GM12875 (cell line): Measurements from ENCODE around the gene ADGRL4.
"Not testable (repeated sequence)": the region's sequence is repeated elsewhere in the genome, so short reads cannot be mapped to it uniquely, and the experiment has no call there.

Source experiments
- H3K4me3 ChIP-seq: one replicate; pipeline ENCODE4 v1.5.1; 2011; ENCODE audit warnings: low read depth, low read length, control low read depth
- CTCF ChIP-seq: IDR thresholded peaks from 2 replicates; pipeline ENCODE4 v1.5.1; 2011; ENCODE audit warnings: low read depth, mild to moderate bottlenecking, control low read depth, inconsistent platforms, low read length, moderate library complexity, borderline replicate concordance; ENCODE audit not compliant: insufficient read depth

Gene ADGRL4

GRCh38 chr1:78996791-78997190 is 9.7 kb downstream of the ADGRL4 start:
- H3K4me3 ChIP-seq = no peak overlapping the region
- no peak for TF ChIP-seq CTCF

GRCh38 chr1:78987042-78987441 is 19.5 kb downstream of the ADGRL4 start:
- H3K4me3 ChIP-seq = no peak overlapping the region
- TF ChIP-seq CTCF = no peak

DNA sequence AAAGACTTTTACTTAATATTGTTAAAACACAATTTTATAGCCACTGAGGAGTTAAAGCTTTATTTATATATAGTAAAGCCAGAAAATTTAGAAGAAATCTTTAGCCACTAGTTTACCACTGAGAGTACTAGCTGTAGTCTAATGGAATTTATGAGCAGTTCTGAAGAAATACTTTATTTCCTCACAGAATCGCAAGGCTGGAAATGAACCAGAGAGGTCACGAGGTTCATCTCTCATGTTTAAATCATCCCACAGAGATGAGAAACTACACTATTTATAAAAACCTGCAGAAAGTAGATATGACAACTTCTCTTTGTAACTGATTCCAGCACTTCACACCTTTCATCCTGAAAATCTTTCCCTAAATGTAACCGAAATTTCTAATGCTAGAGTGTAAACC is 26.0 kb downstream of the ADGRL4 start:
- no peak for TF ChIP-seq CTCF
- H3K4me3 ChIP-seq = no peak overlapping the region

DNA sequence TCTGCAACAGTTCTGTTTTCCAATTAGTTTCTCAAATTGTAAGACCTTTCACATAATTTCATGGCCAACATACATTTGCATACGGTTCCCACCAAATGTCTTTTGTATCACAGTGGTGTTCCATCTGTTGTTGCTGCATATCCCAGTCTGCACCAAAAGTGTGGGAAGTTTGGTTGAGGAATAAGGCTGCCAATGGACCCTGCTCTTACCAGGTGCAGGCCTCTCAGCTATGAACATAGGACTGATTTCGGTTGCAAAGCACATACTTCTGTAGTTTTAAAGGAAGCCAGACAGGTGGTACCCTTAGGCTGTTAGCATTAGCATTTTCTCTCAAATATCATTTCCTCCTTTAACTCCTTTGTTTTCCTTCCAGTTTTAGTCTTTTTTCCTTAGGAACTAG is 33.8 kb downstream of the ADGRL4 start:
- no peak overlapping the region for H3K4me3 ChIP-seq
- TF ChIP-seq CTCF = no peak

DNA sequence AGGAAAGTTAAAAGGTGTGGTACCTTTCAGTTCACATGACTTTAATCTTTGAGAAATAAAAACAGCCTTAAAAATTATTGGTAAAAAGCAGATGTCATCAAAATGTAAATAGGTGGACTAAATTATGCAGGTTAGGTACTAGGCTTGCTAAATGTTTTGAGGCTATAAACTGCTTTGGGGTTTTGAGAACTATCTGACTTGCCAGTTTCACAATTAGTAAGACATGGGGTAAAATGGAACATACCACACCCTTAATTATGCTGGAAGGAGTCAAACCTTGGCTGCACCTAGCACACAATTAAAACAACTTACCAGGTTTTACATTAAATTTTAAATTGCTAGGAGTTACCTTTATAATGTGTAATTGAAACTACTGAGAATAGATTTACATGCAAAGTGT is 39.4 kb downstream of the ADGRL4 start:
- H3K4me3 ChIP-seq = not testable (repeated sequence)

DNA sequence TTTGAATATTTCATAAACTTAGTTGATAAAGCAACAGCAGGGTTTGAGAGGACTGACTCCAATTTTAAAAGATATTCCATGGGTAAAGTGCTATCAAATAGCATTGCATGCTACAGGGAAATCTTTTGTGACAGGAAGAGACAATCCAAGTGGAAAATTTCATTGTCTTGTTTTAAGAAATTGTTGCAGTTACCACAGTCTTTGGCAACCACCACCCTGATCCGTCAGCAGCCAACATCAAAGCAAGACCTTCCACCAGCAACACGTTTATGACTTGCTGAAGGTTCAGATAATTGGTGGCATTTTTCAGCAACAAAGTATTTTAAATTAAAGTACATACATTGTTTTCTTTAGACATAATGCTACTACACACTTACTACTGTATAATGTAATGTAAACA is 47.8 kb downstream of the ADGRL4 start:
- H3K4me3 ChIP-seq = no peak overlapping the region
- TF ChIP-seq CTCF = no peak

- no peak for TF ChIP-seq CTCF
Measured at GRCh38 chr1:78950826-78951225, 55.7 kb downstream of the ADGRL4 start.

GRCh38 chr1:78949227-78949626 is 57.3 kb downstream of the ADGRL4 start:
- no peak for TF ChIP-seq CTCF
- no peak overlapping the region for H3K4me3 ChIP-seq

More at GRCh38 chr1:78950826-78951225, 55.7 kb downstream of the ADGRL4 start:
- H3K4me3 ChIP-seq = no peak overlapping the region
